Activated CD4-positive, alpha-beta memory T cell treated with anti-CD3 and anti-CD28 coated beads for 36 hours (primary cell): ENCODE results near the gene CFAP65. TPM values are rescaled to one million over a fixed set of nuclear protein-coding genes. Genes with fewer than 3 reads are reported as not detected.

Experiments used
- CTCF ChIA-PET: fragments of 350-600 bp; sonication (Branson Sonifier 250); formaldehyde crosslinking; loops from one replicate; lab custom pipeline; 2021; ENCODE audit warnings: antibody characterized with exemption, inconsistent platforms; lab: Charles Lee
- POLR2A ChIA-PET: fragments of 350-600 bp; sonication (Branson Sonifier 250); formaldehyde crosslinking; loops from one replicate; lab custom pipeline; 2021; ENCODE audit warnings: antibody characterized with exemption; lab: Charles Lee
- DNase-seq: peaks from one replicate; pipeline ENCODE4 v3.0.0-alpha.2; 2020
- H3K27ac Mint-ChIP-seq: one replicate; pipeline ENCODE4 v1.8.0; 2021; ENCODE audit warnings: mixed read lengths
- H3K27me3 Mint-ChIP-seq: one replicate; pipeline ENCODE4 v1.8.0; 2021; ENCODE audit warnings: mixed read lengths
- H3K36me3 Mint-ChIP-seq: one replicate; pipeline ENCODE4 v1.8.0; 2021; ENCODE audit warnings: mixed read lengths
- H3K4me1 Mint-ChIP-seq: one replicate; pipeline ENCODE4 v1.8.0; 2021; ENCODE audit warnings: low read depth, mixed read lengths
- H3K4me3 Mint-ChIP-seq: one replicate; pipeline ENCODE4 v1.8.0; 2021; ENCODE audit warnings: mild to moderate bottlenecking, mixed read lengths
- H3K9me3 Mint-ChIP-seq: one replicate; pipeline ENCODE4 v1.8.0; 2021; ENCODE audit warnings: mixed read lengths
- intact Hi-C: fragments of 100-400 bp; cut with micrococcal nuclease; formaldehyde crosslinking; loops from one replicate; pipeline ENCODE4 v1.15.1; 2023
- total RNA-seq, 2 experiments: library from RNA; stranded (reverse); gene quantifications; one replicate each; pipeline ENCODE4 v1.2.3, GENCODE V29; 2021

CFAP65 gene
- total RNA-seq, 2 experiments from 2014 or later, result not detected

DNA sequence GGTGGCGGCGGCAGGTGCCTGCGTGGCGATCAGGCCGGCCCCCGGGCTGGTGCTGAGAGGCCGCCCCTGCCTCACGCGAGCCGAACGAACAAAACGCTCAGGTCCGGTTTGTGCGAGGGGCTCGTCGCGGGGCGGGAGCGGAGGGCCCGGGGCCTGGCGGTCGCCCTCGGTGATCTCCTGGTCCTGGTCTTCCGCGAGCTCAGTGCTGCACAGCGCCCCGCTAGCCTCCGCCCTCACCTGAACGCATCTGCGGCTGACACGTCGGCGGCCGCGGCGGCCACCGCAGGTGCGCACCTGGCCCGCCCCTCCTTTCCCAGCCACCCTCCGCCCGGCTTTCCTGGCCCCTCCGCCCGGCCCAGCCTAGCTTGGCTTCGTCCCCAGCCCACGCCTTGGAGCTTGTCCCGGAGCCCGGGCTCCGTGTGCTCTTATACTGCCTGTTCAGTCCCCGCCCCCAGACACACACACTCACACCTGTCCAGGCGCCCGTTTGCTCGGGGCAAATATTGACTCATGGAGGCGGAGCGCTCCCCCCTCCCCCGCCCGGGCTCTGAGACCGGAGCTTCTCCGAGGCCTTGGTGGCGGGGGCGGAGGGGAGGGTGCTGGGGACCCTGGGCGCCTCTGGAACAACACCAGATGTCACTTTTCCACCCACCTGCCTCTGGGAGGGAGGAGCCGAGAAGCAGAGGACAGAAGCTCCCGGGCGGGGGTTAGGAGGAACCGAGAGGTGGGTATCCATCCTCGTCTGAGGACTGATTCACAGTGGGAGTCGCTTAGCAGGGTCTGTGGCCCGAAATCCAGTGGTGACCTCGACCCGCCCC, 39.5 kb downstream of the CFAP65 start:
- intact Hi-C loops, result no loop called here
- DNase-seq, result peak; percentile 69
- ChIA-PET CTCF (interaction anchor here (0.5 to 3.3 kb wide), 9 partner anchors 8 to 479 kb away, joined by 3 to 20 read pairs (median 3); partner anchors contain the start of gene CRYBA2), POLR2A (interaction anchor here (1.1 kb wide), 1 partner anchor 21 kb away, joined by 4 read pairs; no protein-coding TSS in a partner anchor)
- Mint-ChIP-seq H3K36me3 (no peaks in the 10 kb centered on the region), H3K27me3 (peaks cover 66% of the 10 kb centered on the region), H3K4me1 (peaks cover 9% of the 10 kb centered on the region), H3K9me3 (no peaks in the 10 kb centered on the region), H3K27ac (no peak overlapping the region), H3K4me3 (no peak overlapping the region)

DNA sequence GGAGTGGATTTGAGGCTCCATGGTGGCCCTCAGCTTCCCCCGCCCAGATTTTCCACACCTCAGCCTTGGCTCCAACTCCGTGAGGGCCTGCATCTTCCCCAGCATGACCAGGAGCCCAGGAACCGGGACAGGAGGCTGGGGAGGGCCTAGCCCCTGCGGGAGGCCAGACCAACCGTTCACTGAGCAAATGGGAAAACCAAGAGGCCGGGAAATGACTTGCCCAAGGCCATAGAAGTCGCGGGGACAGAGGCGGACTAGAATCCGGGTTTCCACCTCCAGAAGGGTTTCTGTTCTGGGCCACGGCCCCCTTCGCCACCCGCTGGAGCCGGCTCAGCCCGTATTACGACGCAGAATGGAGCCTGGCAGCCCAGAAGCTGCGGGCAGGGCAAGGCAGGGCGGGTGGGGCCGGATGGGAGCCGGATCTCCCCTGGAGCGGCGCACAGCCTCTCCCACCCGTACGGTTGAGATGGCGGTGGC, 40.2 kb downstream of the CFAP65 start:
- Mint-ChIP-seq H3K27me3 (peaks cover 69% of the 10 kb centered on the region), H3K36me3 (no peaks in the 10 kb centered on the region), H3K4me3 (no peak overlapping the region), H3K9me3 (no peaks in the 10 kb centered on the region), H3K27ac (no peak overlapping the region), H3K4me1 (peaks cover 9% of the 10 kb centered on the region)
- DNase-seq, result no peak
- intact Hi-C loops, result no loop called here
- ChIA-PET POLR2A (no interaction called here), CTCF (interaction anchor here (0.5 to 3.3 kb wide), 5 partner anchors 19 to 479 kb away, joined by 3 to 20 read pairs (median 9); no protein-coding TSS in a partner anchor)

GRCh38 chr2:219000569-219000960, 40.8 kb downstream of the CFAP65 start:
- Mint-ChIP-seq H3K36me3 (no peaks in the 10 kb centered on the region), H3K4me1 (peaks cover 9% of the 10 kb centered on the region), H3K27me3 (peaks cover 75% of the 10 kb centered on the region), H3K27ac (no peak overlapping the region), H3K9me3 (no peaks in the 10 kb centered on the region), H3K4me3 (no peak overlapping the region)
- ChIA-PET CTCF (no interaction called here), POLR2A (no interaction called here)
- intact Hi-C loops, result no loop called here
- DNase-seq, result no peak

- peaks cover 9% of the 10 kb centered on the region for H3K4me1 Mint-ChIP-seq
- H3K27me3 Mint-ChIP-seq, result peaks cover 75% of the 10 kb centered on the region
- ChIA-PET POLR2A (no interaction called here), CTCF (no interaction called here)
- no peak overlapping the region for H3K4me3 Mint-ChIP-seq
- intact Hi-C loops, result no loop called here
- H3K36me3 Mint-ChIP-seq, result no peaks in the 10 kb centered on the region
- no peak for DNase-seq
- no peak overlapping the region for H3K27ac Mint-ChIP-seq
- H3K9me3 Mint-ChIP-seq, result no peaks in the 10 kb centered on the region
Observed at GRCh38 chr2:218999881-219000568, 41.3 kb downstream of the CFAP65 start.

- H3K36me3 Mint-ChIP-seq, result no peaks in the 10 kb centered on the region
- no peak overlapping the region for H3K27ac Mint-ChIP-seq
- H3K4me3 Mint-ChIP-seq, result no peak overlapping the region
- peaks cover 9% of the 10 kb centered on the region for H3K4me1 Mint-ChIP-seq
- intact Hi-C loops, result no loop called here
- CTCF ChIA-PET, result interaction anchor here (1.6 kb wide), 1 partner anchor 19 kb away, joined by 3 read pairs; no protein-coding TSS in a partner anchor
- no peaks in the 10 kb centered on the region for H3K9me3 Mint-ChIP-seq
- peaks cover 72% of the 10 kb centered on the region for H3K27me3 Mint-ChIP-seq
- DNase-seq, result no peak
- POLR2A ChIA-PET, result no interaction called here
Observed at GRCh38 chr2:218999021-218999880, 42.1 kb downstream of the CFAP65 start.

DNA sequence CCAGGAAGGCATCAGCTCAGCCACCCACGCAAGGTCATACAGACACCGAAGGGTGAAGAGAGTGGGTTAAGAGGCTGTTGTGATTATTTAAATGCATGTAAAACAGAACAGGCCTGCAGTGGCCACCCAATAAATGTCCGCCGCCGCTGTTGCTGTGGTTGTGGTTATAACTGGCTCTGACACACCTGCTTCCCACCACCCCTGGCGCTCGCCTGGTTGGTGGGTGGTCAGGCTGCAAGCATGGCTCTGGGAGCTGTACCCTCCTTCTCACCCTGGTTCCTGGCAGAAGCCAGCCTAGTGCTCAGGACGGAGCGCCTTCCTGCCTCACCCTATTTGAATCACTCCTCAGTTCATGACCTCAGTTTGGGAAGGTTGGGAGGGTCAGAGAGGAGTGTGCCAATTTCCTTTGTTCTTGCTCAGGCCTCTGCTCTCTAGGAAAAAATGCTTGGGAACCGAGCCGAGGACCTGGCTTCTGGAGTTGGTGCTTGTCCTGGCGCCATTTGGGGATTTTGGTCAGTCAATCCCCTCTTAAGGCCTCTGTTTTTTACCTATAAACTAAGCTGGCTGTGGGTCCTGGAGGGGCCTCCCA, 42.8 kb downstream of the CFAP65 start:
- intact Hi-C loops, result no loop called here
- Mint-ChIP-seq H3K4me1 (peaks cover 11% of the 10 kb centered on the region), H3K9me3 (no peaks in the 10 kb centered on the region), H3K36me3 (no peaks in the 10 kb centered on the region), H3K4me3 (no peak overlapping the region), H3K27me3 (peaks cover 71% of the 10 kb centered on the region), H3K27ac (no peak overlapping the region)
- CTCF ChIA-PET, result interaction anchor here (0.8 to 1.6 kb wide), 4 partner anchors 18 to 68 kb away, joined by 3 to 8 read pairs (median 3); no protein-coding TSS in a partner anchor
- DNase-seq, result no peak
- POLR2A ChIA-PET, result no interaction called here

DNA sequence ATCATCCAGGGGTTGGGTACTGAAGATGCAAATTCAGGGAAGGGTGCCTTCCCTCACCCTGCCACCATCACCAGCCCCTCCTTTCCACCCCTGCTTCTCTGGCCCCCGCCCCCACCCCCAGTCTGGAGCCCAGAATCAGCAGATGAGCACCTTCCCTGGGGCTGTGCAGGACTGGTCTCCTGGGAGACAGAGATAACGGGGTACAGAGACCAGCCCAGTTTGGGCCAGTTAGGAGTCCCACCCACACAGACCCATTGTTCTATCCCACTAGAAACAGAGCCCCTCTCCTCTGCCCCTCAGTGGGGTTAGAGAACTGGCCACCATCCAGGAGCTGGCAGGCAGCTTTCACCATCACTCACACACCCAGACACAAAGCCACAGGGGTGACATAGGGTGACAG, 43.6 kb downstream of the CFAP65 start:
- no peak for DNase-seq
- H3K27ac Mint-ChIP-seq, result no peak overlapping the region
- peaks cover 68% of the 10 kb centered on the region for H3K27me3 Mint-ChIP-seq
- no peaks in the 10 kb centered on the region for H3K36me3 Mint-ChIP-seq
- no peaks in the 10 kb centered on the region for H3K9me3 Mint-ChIP-seq
- CTCF ChIA-PET, result interaction anchor here (0.8 to 1.3 kb wide), 3 partner anchors 18 to 69 kb away, joined by 3 to 8 read pairs (median 3); no protein-coding TSS in a partner anchor
- intact Hi-C loops, result no loop called here
- POLR2A ChIA-PET, result no interaction called here
- H3K4me3 Mint-ChIP-seq, result no peak overlapping the region
- peaks cover 7% of the 10 kb centered on the region for H3K4me1 Mint-ChIP-seq

DNA sequence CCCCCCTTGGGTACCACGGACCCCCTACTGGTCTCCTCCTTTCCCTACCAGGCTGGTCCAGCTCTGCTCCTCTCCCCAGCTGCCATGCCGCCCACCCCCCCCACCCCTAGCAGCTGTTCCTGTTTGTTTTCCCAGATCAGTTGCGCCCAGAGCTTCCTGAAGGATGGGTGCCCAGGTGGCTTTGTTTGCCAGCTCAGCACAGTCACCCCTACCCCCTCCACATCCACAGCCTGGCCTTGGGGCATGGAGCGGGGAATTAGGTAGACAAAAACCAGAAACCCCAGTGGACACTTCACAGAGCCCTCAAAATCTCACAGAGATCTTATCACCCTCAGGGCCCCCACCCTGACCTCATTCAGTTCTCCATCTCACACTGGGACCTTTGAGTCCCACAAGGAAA, 44.4 kb downstream of the CFAP65 start:
- Mint-ChIP-seq H3K27ac (no peak overlapping the region), H3K9me3 (no peaks in the 10 kb centered on the region), H3K4me1 (peaks cover 2% of the 10 kb centered on the region), H3K27me3 (peaks cover 68% of the 10 kb centered on the region), H3K36me3 (no peaks in the 10 kb centered on the region), H3K4me3 (no peak overlapping the region)
- DNase-seq, result no peak
- CTCF ChIA-PET, result interaction anchor here (0.6 to 6.0 kb wide), 8 partner anchors 12 to 120 kb away, joined by 3 to 111 read pairs (median 10); partner anchors contain the start of gene FEV
- POLR2A ChIA-PET, result interaction anchor here (0.8 kb wide), 1 partner anchor 28 kb away, joined by 3 read pairs; no protein-coding TSS in a partner anchor
- intact Hi-C loops, result no loop called here

- DNase-seq, result peak; percentile 86
- intact Hi-C loops, result no loop called here
- Mint-ChIP-seq H3K36me3 (no peaks in the 10 kb centered on the region), H3K4me1 (peaks cover 2% of the 10 kb centered on the region), H3K4me3 (no peak overlapping the region), H3K9me3 (no peaks in the 10 kb centered on the region), H3K27me3 (peaks cover 73% of the 10 kb centered on the region), H3K27ac (no peak overlapping the region)
- CTCF ChIA-PET, result interaction anchor here (0.6 to 6.0 kb wide), 20 partner anchors 9 to 164 kb away, joined by 3 to 111 read pairs (median 5); partner anchors contain the start of genes FEV and WNT10A
- POLR2A ChIA-PET, result interaction anchor here (0.8 kb wide), 1 partner anchor 29 kb away, joined by 3 read pairs; no protein-coding TSS in a partner anchor
Observed at GRCh38 chr2:218995972-218996711, 45.2 kb downstream of the CFAP65 start.

- H3K4me3 Mint-ChIP-seq, result no peak overlapping the region
- H3K27me3 Mint-ChIP-seq, result peaks cover 73% of the 10 kb centered on the region
- H3K27ac Mint-ChIP-seq, result no peak overlapping the region
- no peak for DNase-seq
- H3K9me3 Mint-ChIP-seq, result no peaks in the 10 kb centered on the region
- H3K4me1 Mint-ChIP-seq, result peaks cover 2% of the 10 kb centered on the region
- ChIA-PET CTCF (interaction anchor here (0.7 to 6.0 kb wide), 27 partner anchors 13 to 335 kb away, joined by 3 to 111 read pairs (median 5); partner anchors contain the start of genes CDK5R2, FEV and WNT10A), POLR2A (interaction anchor here (0.6 to 1.3 kb wide), 2 partner anchors 97 to 181 kb away, joined by 3 to 5 read pairs; partner anchors contain the start of gene CNPPD1)
- H3K36me3 Mint-ChIP-seq, result no peaks in the 10 kb centered on the region
- intact Hi-C loops, result no loop called here
Observed at GRCh38 chr2:218995561-218995960, 45.8 kb downstream of the CFAP65 start.
